Natural killer cell (primary cell): ENCODE data around the gene TTC28. TPM values are rescaled to one million over a fixed set of nuclear protein-coding genes. Genes with fewer than 3 reads are reported as not detected.

Source experiments
- ATAC-seq, 3 donors: fragments of 150-1000 bp in 2 of 3; fragments of 200-7000 bp in 1 of 3; cut with Tn5 transposase; 1 replicate in 1 of 3; 2 replicates in 2 of 3; pipeline ENCODE4 v1.10.0; 2021; ENCODE audit warnings: mild to moderate bottlenecking in 2 of 3, moderate library complexity in 2 of 3
- DNase-seq, 2 donors: peaks; one replicate each; pipeline versions ENCODE4 v3.0.0 to v3.0.0-alpha.2; 2013 to 2021; ENCODE audit warnings: mixed read lengths in 1 of 2
- H3K27ac ChIP-seq: one replicate; pipeline ENCODE4 v1.5.1; 2013; ENCODE audit warnings: mild to moderate bottlenecking, low read length
- H3K27me3 ChIP-seq: one replicate; pipeline ENCODE4 v1.6.1; 2013; ENCODE audit warnings: low read length; ENCODE audit not compliant: control insufficient read depth, insufficient read depth
- H3K36me3 ChIP-seq: one replicate; pipeline ENCODE4 v1.6.1; 2013; ENCODE audit warnings: low read length; ENCODE audit not compliant: control insufficient read depth, insufficient read depth
- H3K4me1 ChIP-seq: one replicate; pipeline ENCODE4 v1.6.1; 2013; ENCODE audit warnings: low read length; ENCODE audit not compliant: control insufficient read depth, insufficient read depth
- H3K4me3 ChIP-seq: one replicate; pipeline ENCODE4 v1.5.1; 2013; ENCODE audit warnings: low read length
- H3K9me3 ChIP-seq: one replicate; pipeline ENCODE4 v1.6.1; 2013; ENCODE audit warnings: low read length; ENCODE audit not compliant: control insufficient read depth, insufficient read depth
- H3K27ac Mint-ChIP-seq, 2 donors: one replicate each; pipeline ENCODE4 v1.8.0; 2022; ENCODE audit warnings: mild to moderate bottlenecking in 2 of 2, mixed read lengths in 2 of 2, moderate library complexity in 1 of 2
- H3K27me3 Mint-ChIP-seq, 2 donors: one replicate each; pipeline ENCODE4 v1.8.0; 2022; ENCODE audit warnings: low read depth in 2 of 2, mixed read lengths in 2 of 2
- H3K36me3 Mint-ChIP-seq: one replicate; pipeline ENCODE4 v1.8.0; 2022; ENCODE audit warnings: mixed read lengths
- H3K4me1 Mint-ChIP-seq, 2 donors: one replicate each; pipeline ENCODE4 v1.8.0; 2022; ENCODE audit warnings: mixed read lengths in 2 of 2
- H3K4me3 Mint-ChIP-seq: one replicate; pipeline ENCODE4 v1.8.0; 2022; ENCODE audit warnings: mild to moderate bottlenecking, moderate library complexity, mixed read lengths
- H3K9me3 Mint-ChIP-seq, 2 donors: one replicate each; pipeline ENCODE4 v1.8.0; 2022; ENCODE audit warnings: mixed read lengths in 2 of 2
- CTCF ChIP-seq: fragments of 200-600 bp; IDR thresholded peaks from one replicate; pipeline ENCODE4 v1.8.0; 2022; ENCODE audit warnings: antibody characterized with exemption
- WGBS: methylation state at CpG from one replicate; pipeline ENCODE4 v1.1.7; 2013; ENCODE audit warnings: missing lambda C conversion rate; ENCODE audit not compliant: insufficient coverage; 5-methylcytosine and 5-hydroxymethylcytosine counted together
- intact Hi-C: fragments of 100-400 bp; cut with micrococcal nuclease; formaldehyde crosslinking; loops from one replicate; pipeline ENCODE4 v1.14.2; 2022
- total RNA-seq, 4 donors: library from RNA; stranded (reverse); fragments of 120-200 nt in 1 of 4; gene quantifications; one replicate each; pipeline versions ENCODE4 v1.2.3 to v1.2.4, GENCODE V29; 2013 to 2022

The TTC28 gene
- total RNA-seq, 3 donors from 2014 or later (not counting 1 experiment from before 2014, with no cell fraction given), result 4.1 to 10.0 (median 8.6) TPM

DNA sequence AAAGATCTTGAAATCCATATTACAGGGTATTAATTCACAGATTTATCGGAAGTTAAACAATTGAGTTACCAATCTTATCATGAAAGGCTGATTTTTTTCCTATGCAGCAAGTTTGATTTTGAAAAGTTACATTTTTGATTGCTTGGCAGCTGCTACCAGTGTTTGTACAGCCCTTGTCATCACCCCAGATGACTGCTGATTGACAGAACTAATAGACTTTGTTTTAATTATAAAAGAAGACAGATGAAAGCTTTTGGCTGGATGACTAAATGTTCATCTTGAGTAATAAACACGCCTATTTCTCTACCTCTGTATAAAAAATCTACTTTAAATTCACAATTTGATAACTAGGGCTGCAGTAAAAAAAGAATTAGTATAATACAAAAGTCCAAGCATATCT is 259.7 kb downstream of the TTC28 start:
- Histone ChIP-seq H3K27me3 (peaks cover 3% of the 10 kb centered on the region), H3K9me3 (no peaks in the 10 kb centered on the region), H3K36me3 (no peaks in the 10 kb centered on the region), H3K4me1 (no peaks in the 10 kb centered on the region), H3K4me3 (no peak overlapping the region), H3K27ac (no peak overlapping the region)
- TF ChIP-seq CTCF, result no peak
- no peak for ATAC-seq
- Mint-ChIP-seq H3K27me3 (peaks cover 0 to 20% of the 10 kb centered on the region in 2 donors), H3K4me3 (no peak overlapping the region), H3K27ac (no peak overlapping the region), H3K4me1 (no peaks in the 10 kb centered on the region), H3K9me3 (no peaks in the 10 kb centered on the region), H3K36me3 (no peaks in the 10 kb centered on the region)
- DNase-seq, result no peak
- 92% methylated on average over 1 of the region's 2 CpGs for whole genome bisulfite sequencing
- intact Hi-C loops, result no loop called here

- WGBS, result 92% methylated on average over 1 of the region's 1 CpG
- H3K27ac ChIP-seq, result no peak overlapping the region
- Mint-ChIP-seq H3K27me3 (peaks cover 1 to 20% of the 10 kb centered on the region in 2 donors), H3K9me3 (no peaks in the 10 kb centered on the region), H3K27ac (no peak overlapping the region), H3K4me1 (no peaks in the 10 kb centered on the region), H3K4me3 (no peak overlapping the region), H3K36me3 (no peaks in the 10 kb centered on the region)
- intact Hi-C loops, result no loop called here
- no peak for DNase-seq
- H3K9me3 ChIP-seq, result no peaks in the 10 kb centered on the region
- no peak for TF ChIP-seq CTCF
- H3K27me3 ChIP-seq, result peaks cover 3% of the 10 kb centered on the region
- no peak overlapping the region for H3K4me3 ChIP-seq
- ATAC-seq, result no peak
- H3K4me1 ChIP-seq, result no peaks in the 10 kb centered on the region
- no peaks in the 10 kb centered on the region for H3K36me3 ChIP-seq
Observed at GRCh38 chr22:28418008-28418407, 261.6 kb downstream of the TTC28 start.

DNA sequence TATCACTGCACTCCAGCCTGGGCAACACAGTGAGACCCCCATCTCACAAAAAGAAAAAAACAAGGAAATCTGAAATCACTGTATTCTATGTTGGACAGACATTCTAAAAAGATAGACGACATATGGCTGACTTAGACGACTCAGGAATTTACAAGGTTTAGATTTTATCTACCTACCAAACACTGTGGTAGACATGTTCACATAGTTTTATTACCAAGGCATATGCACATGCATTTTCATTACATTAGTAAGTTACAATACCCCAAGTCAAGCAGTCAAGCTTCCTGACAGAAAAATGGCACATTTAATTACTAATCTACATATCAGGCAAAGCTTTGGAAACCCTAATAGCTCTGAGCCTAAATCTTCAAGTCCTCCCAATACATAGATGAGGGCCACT is 262.2 kb downstream of the TTC28 start:
- Mint-ChIP-seq H3K27me3 (peaks cover 6 to 20% of the 10 kb centered on the region in 2 donors), H3K36me3 (no peaks in the 10 kb centered on the region), H3K9me3 (no peaks in the 10 kb centered on the region), H3K4me1 (no peaks in the 10 kb centered on the region), H3K4me3 (no peak overlapping the region), H3K27ac (no peak overlapping the region)
- Histone ChIP-seq H3K27ac (no peak overlapping the region), H3K4me1 (no peaks in the 10 kb centered on the region), H3K27me3 (peaks cover 3% of the 10 kb centered on the region), H3K4me3 (no peak overlapping the region), H3K36me3 (no peaks in the 10 kb centered on the region), H3K9me3 (no peaks in the 10 kb centered on the region)
- 100% methylated on average over 2 of the region's 2 CpGs for WGBS
- no peak for TF ChIP-seq CTCF
- intact Hi-C loops, result no loop called here
- DNase-seq (no peak), ATAC-seq (no peak)

DNA sequence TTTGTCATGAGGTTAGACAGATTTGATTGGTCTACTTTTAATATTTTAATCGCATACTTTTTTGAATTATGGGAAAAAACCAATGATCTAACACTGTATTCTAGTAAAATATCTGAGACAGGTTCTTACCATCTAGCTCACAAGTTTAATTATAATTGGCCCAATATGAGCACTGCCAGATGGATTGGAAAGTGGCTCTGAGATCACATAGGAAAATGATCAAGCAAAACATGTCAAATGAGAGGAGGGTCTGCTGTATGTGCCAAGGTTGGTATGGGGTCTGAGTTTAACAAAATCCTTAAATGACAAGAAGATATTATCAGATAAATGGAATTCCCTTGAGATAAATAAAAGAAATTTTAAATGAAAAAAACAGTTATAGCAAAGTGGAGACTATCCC is 264.7 kb downstream of the TTC28 start:
- DNase-seq (no peak), ATAC-seq (no peak)
- H3K27me3 ChIP-seq, result peaks cover 2% of the 10 kb centered on the region
- H3K27ac ChIP-seq, result no peak overlapping the region
- no peaks in the 10 kb centered on the region for H3K36me3 Mint-ChIP-seq
- H3K4me1 ChIP-seq, result no peaks in the 10 kb centered on the region
- H3K36me3 ChIP-seq, result no peaks in the 10 kb centered on the region
- no peaks in the 10 kb centered on the region for H3K9me3 Mint-ChIP-seq
- no peak overlapping the region for H3K4me3 ChIP-seq
- no peak overlapping the region for H3K27ac Mint-ChIP-seq
- H3K4me1 Mint-ChIP-seq, result no peaks in the 10 kb centered on the region
- no peak for TF ChIP-seq CTCF
- no CpG with 5 or more reads among the region's 1 CpG for WGBS
- no peak overlapping the region for H3K4me3 Mint-ChIP-seq
- no peaks in the 10 kb centered on the region for H3K9me3 ChIP-seq
- intact Hi-C loops, result no loop called here
- H3K27me3 Mint-ChIP-seq, result peaks cover 7 to 27% of the 10 kb centered on the region in 2 donors
